Mucosa of stomach (tissue), 1 donor: ENCODE results near the gene RBMS1.
A peak's percentile ranks its signal among the peaks of the same experiment; 100 is the strongest.

Experiments used
- H3K27me3 ChIP-seq: one replicate; pipeline ENCODE4 v1.7.0; 2013; ENCODE audit warnings: mild to moderate bottlenecking, low read length; ENCODE audit not compliant: control insufficient read depth, insufficient read depth
- H3K36me3 ChIP-seq: one replicate; pipeline ENCODE4 v1.7.0; 2013; ENCODE audit warnings: low read length; ENCODE audit not compliant: control insufficient read depth, insufficient read depth
- H3K4me1 ChIP-seq: one replicate; pipeline ENCODE4 v1.7.0; 2013; ENCODE audit warnings: mild to moderate bottlenecking, low read length; ENCODE audit not compliant: control insufficient read depth, insufficient read depth
- H3K4me3 ChIP-seq: one replicate; pipeline ENCODE4 v1.7.0; 2013; ENCODE audit warnings: low read length
- H3K9ac ChIP-seq: one replicate; pipeline ENCODE4 v1.7.0; 2013; ENCODE audit warnings: mild to moderate bottlenecking, low read length, moderate library complexity
- H3K9me3 ChIP-seq: one replicate; pipeline ENCODE4 v1.7.0; 2013; ENCODE audit warnings: mild to moderate bottlenecking, low read length, moderate library complexity; ENCODE audit not compliant: control insufficient read depth
- donor health status: Pancreatic carcinoma.

The RBMS1 gene

DNA sequence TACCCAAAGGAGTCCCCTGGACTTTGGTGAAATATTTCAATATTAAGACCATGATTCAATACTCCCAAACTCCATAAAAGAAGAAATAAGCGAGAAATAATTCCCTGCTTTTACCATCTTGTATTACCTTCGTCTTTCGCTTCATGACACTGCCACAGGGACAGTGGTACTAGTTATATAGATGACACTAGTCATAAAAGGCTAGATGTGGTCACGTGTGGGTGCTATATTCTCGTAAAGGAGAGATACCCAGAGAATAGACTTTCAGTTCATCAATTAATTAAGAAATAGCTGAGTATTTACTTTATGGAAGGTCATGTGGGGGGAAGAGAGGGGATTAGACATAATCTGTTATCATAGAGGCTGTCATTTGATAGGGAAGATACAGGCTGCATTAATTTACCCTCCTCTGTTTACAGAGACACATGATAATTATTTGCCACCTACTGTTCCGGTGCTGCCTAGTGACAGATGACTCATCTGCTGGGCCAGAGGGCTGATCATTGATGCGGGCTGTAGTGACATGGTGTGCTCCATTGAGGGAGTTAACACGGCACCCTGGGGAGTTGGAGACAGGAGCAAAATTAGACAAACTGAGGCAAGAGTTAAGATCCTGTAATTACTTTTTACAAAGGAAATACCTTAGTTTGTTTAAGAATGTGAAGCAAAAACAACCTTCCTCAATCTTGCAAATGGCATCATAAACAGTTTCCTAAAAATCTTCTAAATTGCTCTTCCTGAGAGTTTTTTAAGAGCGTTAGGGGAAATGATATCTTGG, 215.3 kb downstream of the RBMS1 start:
- Histone ChIP-seq H3K36me3 (no peaks in the 10 kb centered on the region), H3K4me1 (no peaks in the 10 kb centered on the region), H3K4me3 (no peak overlapping the region), H3K9me3 (no peaks in the 10 kb centered on the region), H3K9ac (no peak overlapping the region), H3K27me3 (no peaks in the 10 kb centered on the region)

DNA sequence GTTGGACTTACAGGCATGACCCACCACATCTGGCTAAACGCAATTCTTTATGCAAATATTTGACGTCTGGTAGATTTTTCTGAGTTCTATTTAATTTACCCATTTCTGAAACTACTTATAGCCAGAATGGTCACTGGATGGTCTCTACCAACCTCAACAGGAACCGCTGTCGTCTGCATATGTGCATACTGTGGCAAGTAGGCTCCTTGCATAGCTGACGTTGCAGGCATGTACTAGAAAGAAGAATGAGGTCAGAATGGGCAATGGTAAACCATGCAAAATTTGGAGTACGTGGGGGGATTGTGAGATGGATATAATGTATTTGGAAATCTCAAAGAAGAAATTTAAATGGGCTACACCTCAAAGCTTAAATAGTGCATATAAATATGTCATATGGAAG, 216.5 kb downstream of the RBMS1 start:
- no peaks in the 10 kb centered on the region for H3K4me1 ChIP-seq
- H3K4me3 ChIP-seq: no peak overlapping the region
- H3K27me3 ChIP-seq: no peaks in the 10 kb centered on the region
- H3K9ac ChIP-seq: no peak overlapping the region
- no peaks in the 10 kb centered on the region for H3K9me3 ChIP-seq
- no peaks in the 10 kb centered on the region for H3K36me3 ChIP-seq

DNA sequence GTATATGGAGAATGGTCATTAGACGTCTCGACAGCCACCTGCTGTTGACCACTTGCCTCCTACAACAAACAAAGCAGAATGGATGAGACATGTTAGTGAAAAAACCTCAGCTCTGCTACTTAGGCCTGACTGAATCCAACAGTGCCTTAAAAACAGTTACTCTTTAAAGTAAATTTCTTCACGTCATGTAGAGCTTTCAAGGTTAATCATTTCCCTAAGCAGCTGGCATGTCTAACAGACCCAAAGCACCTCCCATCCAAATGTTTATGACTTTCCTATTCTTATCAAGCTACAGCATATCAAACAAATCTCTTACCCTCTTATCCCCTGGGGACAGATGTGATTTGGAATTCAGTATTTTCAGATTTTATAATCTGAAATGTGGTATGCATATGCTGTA, 218.0 kb downstream of the RBMS1 start:
- Histone ChIP-seq H3K27me3 (no peaks in the 10 kb centered on the region), H3K4me1 (peaks cover 8% of the 10 kb centered on the region), H3K4me3 (no peak overlapping the region), H3K9ac (no peak overlapping the region), H3K9me3 (no peaks in the 10 kb centered on the region), H3K36me3 (no peaks in the 10 kb centered on the region)

DNA sequence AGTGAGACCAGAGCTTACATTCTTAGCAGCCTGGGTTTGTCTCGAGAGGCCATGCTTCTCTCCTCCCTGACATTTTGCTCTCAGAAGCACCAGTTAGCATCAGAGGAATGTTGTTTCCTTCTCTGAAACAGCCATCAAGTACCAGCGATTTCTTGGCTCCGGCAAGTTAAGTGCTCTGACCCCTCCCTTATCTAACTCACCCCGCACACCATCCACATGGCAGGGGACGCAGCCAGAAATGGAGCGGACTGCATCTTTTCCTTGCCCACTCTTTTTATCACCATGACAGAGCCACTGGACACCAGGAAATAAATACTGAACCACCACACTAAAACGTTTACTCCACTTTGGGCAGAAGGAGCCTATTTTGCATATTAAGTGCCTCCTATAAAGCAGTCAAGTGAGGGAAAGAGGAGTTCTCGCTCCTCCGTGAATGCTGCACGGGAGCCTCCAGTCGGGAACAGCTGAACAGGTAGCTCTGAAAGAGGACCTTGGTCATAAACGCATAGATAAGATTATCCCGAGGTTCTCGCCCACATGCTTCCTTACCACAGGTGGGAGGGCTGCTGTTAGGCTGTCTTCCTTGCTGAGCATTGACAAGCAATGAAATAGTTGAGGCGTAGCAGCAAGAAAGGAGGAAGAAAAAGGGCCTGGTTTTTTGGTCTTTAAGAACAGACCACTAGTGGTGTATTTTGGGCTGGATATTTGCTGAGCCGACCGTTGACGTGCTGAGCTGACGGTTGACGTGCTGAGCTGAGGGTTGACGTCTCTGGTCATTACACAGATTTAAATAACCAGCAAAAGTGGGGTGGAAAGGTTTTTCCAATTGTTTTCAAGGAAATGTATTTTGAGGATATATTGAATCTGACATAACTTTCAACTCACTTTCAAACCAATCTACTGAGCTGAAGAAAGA, 222.2 kb downstream of the RBMS1 start:
- Histone ChIP-seq H3K4me3 (no peak overlapping the region), H3K36me3 (no peaks in the 10 kb centered on the region), H3K9ac (peak overlapping the region; percentile 86), H3K9me3 (no peaks in the 10 kb centered on the region), H3K27me3 (no peaks in the 10 kb centered on the region), H3K4me1 (peaks cover 24% of the 10 kb centered on the region)

DNA sequence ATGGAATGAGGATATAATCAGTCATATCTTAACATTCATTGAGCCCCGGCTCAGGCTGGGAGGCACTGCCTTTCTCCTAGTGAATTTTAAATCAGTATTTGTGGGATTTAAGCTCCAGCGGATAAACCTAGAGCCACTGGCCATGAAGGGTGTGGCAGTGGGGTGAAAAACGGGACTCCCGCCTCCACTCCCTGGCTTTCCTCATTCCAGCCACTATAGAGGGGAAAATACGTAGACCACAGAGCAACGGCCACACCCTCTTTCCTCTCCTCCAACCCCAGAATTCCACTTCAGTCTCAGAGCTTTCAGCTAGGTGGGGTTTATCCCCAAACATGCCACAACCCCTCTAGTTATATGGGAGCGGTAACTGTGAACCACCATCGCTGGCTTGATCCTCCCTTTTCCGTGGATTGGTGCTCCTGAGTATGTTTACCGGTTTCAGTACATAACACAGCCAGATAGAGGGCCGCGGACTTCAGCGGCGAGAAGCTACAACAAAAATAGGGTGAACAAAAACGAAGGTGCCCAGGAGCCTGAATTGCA, 223.0 kb downstream of the RBMS1 start:
- H3K4me3 ChIP-seq: peak overlapping the region; percentile 42
- H3K9me3 ChIP-seq: no peaks in the 10 kb centered on the region
- peaks cover 24% of the 10 kb centered on the region for H3K4me1 ChIP-seq
- peak overlapping the region; percentile 86 for H3K9ac ChIP-seq
- no peaks in the 10 kb centered on the region for H3K27me3 ChIP-seq
- no peaks in the 10 kb centered on the region for H3K36me3 ChIP-seq

DNA sequence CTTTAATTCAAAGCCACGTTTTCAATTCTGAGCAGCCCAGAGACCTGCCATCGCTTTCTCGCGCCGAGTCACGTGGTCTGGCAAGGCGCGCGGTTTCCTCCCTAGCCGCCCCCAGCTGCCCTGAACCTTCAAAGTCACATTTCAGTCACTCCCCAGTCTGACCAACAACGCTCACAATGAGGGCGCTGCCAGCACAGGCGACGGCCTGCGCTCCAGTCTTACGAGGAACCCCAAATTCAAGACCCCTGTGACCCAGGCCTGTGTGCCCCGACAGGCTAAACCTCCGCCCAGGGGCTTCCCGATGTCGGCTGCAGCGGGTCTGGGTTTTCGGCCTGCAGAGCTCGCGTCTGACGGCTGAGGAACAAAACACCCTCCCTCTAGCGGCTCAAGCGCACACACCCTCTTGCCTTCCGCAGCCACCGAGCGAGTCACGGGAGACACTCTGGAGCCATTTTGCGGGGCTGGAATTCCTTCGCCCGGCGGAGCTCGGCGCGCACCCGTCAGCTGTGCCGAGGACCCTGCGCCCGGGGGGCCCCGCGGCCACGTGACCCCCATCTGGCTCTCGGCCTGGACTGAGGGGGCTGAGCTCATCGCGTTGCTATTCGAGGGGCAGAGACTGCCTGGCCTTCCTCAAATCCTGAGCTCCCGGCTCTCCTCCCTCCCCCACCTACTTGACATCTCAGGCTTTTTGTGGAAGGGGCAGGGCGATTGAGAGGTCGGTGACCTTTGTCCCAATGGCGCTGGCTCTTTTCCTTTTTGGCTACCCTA, 223.6 kb downstream of the RBMS1 start:
- Histone ChIP-seq H3K36me3 (no peaks in the 10 kb centered on the region), H3K9me3 (no peaks in the 10 kb centered on the region), H3K4me1 (peaks cover 24% of the 10 kb centered on the region), H3K9ac (peak overlapping the region; percentile 86), H3K27me3 (no peaks in the 10 kb centered on the region), H3K4me3 (peak overlapping the region; percentile 42)

DNA sequence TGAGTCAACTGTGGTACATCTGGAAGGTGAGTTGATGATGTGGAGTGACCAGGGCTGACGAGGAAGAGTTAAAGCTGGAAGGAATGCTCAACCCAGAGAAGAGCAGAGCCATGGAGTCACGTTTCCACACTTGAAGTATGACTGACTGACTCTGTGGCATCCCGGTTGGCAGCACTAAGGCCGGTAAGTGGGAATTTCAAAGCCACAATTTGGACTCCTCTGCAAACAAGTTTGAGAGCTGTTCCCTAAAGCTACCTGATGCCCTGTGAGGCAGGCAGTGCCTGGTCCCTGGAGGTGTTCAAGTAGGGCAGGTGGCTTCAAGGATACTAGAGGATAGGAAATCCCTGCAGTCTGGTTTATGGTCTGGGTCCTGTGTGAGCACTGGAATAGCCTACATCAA, 224.2 kb downstream of the RBMS1 start:
- Histone ChIP-seq H3K9ac (peak overlapping the region; percentile 86), H3K27me3 (no peaks in the 10 kb centered on the region), H3K9me3 (no peaks in the 10 kb centered on the region), H3K4me1 (peaks cover 24% of the 10 kb centered on the region), H3K4me3 (peak overlapping the region; percentile 42), H3K36me3 (no peaks in the 10 kb centered on the region)

DNA sequence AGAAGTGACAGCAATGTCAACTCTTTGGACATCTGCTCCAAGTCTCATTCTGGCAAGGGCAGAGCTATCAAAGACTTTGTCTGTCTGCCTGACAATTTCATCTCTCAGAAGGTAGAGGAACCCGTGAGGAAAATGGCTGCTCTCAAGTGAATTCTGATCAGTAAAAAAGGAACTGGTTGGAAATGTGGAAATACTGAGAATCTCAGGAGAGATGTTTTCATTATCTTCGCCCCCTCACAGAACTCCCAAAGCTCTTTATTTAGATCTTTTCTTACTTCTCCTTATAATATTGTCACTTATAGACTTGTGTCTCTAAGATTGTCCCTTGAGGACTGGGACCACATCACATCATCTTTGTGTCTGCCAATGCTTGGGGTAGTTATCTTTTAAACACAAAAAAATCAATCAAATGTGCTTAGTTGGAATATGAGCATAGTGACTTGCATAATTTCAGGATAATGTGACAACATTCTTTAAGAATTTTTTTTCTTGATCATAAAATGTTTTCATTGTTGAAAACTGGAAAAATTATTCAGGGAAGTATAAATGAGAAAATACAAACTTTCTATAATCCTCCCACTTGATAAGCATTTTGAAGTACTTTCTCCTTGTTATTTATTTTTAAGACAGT, 225.3 kb downstream of the RBMS1 start:
- no peak overlapping the region for H3K4me3 ChIP-seq
- H3K4me1 ChIP-seq: peaks cover 24% of the 10 kb centered on the region
- no peaks in the 10 kb centered on the region for H3K36me3 ChIP-seq
- H3K9ac ChIP-seq: no peak overlapping the region
- H3K27me3 ChIP-seq: no peaks in the 10 kb centered on the region
- no peaks in the 10 kb centered on the region for H3K9me3 ChIP-seq

DNA sequence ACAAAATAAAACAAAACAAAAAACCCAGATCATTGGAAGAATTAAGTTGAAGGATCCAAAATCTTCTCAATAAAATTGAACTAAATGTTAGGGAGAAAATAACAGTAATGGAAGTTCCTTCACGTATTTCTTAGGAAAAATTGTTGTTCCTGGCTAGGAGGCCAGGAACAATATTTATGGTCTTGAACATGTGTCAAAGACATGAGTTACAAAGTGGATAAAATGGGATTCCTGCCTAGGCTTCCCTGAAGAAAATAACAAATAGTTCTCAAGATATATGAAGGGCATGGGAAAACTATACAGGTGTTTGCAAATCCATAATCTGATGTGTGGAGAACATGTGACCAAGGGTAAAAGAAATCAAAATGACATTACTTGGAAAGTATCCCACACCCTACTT, 225.9 kb downstream of the RBMS1 start:
- Histone ChIP-seq H3K36me3 (no peaks in the 10 kb centered on the region), H3K9ac (no peak overlapping the region), H3K27me3 (no peaks in the 10 kb centered on the region), H3K4me1 (peaks cover 24% of the 10 kb centered on the region), H3K9me3 (no peaks in the 10 kb centered on the region), H3K4me3 (no peak overlapping the region)

DNA sequence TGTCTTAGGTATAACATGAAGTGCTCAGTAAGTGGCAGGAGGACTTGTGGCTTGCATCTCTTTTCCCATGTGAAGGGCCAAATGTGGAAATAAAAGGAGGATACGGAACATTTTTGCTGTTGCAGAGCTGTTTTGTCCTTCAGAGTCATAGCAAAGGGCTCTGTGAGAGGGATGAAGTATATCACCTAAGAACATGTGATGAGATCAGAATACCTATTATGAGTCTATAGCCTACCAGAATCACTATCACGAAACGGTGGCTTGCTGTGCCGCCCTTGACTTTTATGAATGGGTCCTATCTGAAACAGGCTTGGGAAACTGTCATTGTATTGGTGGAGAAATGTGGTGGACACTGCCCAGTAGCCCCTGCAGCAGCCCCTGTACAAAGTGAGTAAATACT, 226.6 kb downstream of the RBMS1 start:
- Histone ChIP-seq H3K36me3 (no peaks in the 10 kb centered on the region), H3K4me1 (peaks cover 24% of the 10 kb centered on the region), H3K9me3 (no peaks in the 10 kb centered on the region), H3K9ac (no peak overlapping the region), H3K27me3 (no peaks in the 10 kb centered on the region), H3K4me3 (no peak overlapping the region)

DNA sequence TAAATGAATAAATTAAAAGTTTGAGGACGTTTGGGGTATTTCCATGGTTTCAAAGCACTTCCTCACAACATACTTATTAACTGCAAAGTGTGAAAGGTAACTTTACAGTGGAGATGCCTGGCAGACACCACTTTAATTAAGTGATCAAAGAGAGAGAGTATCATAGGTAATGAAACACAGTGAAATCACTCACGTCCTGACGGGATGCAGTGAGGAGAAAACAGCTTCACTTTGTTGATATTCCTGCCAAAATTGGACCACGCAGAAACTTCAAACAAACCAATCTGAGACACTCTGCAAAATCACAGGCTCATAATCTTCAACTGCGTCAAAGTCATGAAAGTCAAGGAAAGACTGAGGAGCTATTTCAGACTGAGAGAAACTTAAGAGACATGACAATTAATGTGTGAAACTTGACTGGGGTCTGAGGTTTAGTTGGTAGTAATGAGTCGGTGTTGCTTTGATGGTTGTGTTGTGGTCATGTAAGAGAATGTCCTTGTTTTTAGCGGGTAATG, 227.5 kb downstream of the RBMS1 start:
- Histone ChIP-seq H3K36me3 (no peaks in the 10 kb centered on the region), H3K27me3 (no peaks in the 10 kb centered on the region), H3K4me3 (no peak overlapping the region), H3K9ac (no peak overlapping the region), H3K9me3 (no peaks in the 10 kb centered on the region), H3K4me1 (peaks cover 20% of the 10 kb centered on the region)
